Measurements from ENCODE around the gene TMEM164.

TMEM164 gene

GRCh38 chrX:110119480-110119879 is 116.6 kb downstream of the TMEM164 start:
- Histone ChIP-seq H3K9me3 (ENCODE audit: severe bottlenecking) (no peaks in the 10 kb centered on the region), H3K27me3 (ENCODE audit: insufficient read depth, poor library complexity, severe bottlenecking) (no peaks in the 10 kb centered on the region), H3K4me1 (ENCODE audit: insufficient read depth, poor library complexity, severe bottlenecking) (no peaks in the 10 kb centered on the region), H3K4me3 (ENCODE audit: severe bottlenecking) (no peak overlapping the region), H3K27ac (ENCODE audit: poor library complexity, severe bottlenecking) (no peak overlapping the region), H3K36me3 (ENCODE audit: low read depth) (no peaks in the 10 kb centered on the region; the same call in 1 of the 2 replicates)
- DNase-seq (ENCODE audit: low spot score): no peak
- no peak for ATAC-seq (ENCODE audit: low read depth)
- no peak for TF ChIP-seq CTCF (IDR thresholded peaks at IDR 0.05; ENCODE audit: poor library complexity, severe bottlenecking)

- H3K4me1 ChIP-seq (ENCODE audit: insufficient read depth, poor library complexity, severe bottlenecking): no peaks in the 10 kb centered on the region
- no peak for TF ChIP-seq CTCF (IDR thresholded peaks at IDR 0.05; ENCODE audit: poor library complexity, severe bottlenecking)
- H3K27me3 ChIP-seq (ENCODE audit: insufficient read depth, poor library complexity, severe bottlenecking): no peaks in the 10 kb centered on the region
- H3K9me3 ChIP-seq (ENCODE audit: severe bottlenecking): no peaks in the 10 kb centered on the region
- no peak overlapping the region for H3K27ac ChIP-seq (ENCODE audit: poor library complexity, severe bottlenecking)
- H3K4me3 ChIP-seq (ENCODE audit: severe bottlenecking): no peak overlapping the region
- no peaks in the 10 kb centered on the region; the same call in 1 of the 2 replicates for H3K36me3 ChIP-seq (ENCODE audit: low read depth)
- DNase-seq (ENCODE audit: low spot score): no peak
- no peak for ATAC-seq (ENCODE audit: low read depth)
Observed at GRCh38 chrX:110120025-110120424, 117.1 kb downstream of the TMEM164 start.

GRCh38 chrX:110123331-110123782 is 120.4 kb downstream of the TMEM164 start:
- Histone ChIP-seq H3K4me1 (ENCODE audit: insufficient read depth, poor library complexity, severe bottlenecking) (no peaks in the 10 kb centered on the region), H3K27ac (ENCODE audit: poor library complexity, severe bottlenecking) (no peak overlapping the region), H3K36me3 (ENCODE audit: low read depth) (no peaks in the 10 kb centered on the region; the same call in 1 of the 2 replicates), H3K4me3 (ENCODE audit: severe bottlenecking) (no peak overlapping the region), H3K27me3 (ENCODE audit: insufficient read depth, poor library complexity, severe bottlenecking) (no peaks in the 10 kb centered on the region), H3K9me3 (ENCODE audit: severe bottlenecking) (no peaks in the 10 kb centered on the region)
- ATAC-seq (ENCODE audit: low read depth) (no peak), DNase-seq (ENCODE audit: low spot score) (no peak)
- TF ChIP-seq CTCF (IDR thresholded peaks at IDR 0.05; ENCODE audit: poor library complexity, severe bottlenecking): no peak

GRCh38 chrX:110125446-110126162 is 122.7 kb downstream of the TMEM164 start:
- H3K36me3 ChIP-seq (ENCODE audit: low read depth): no peaks in the 10 kb centered on the region; the same call in 1 of the 2 replicates
- peak; percentile 34 for TF ChIP-seq CTCF (IDR thresholded peaks at IDR 0.05; ENCODE audit: poor library complexity, severe bottlenecking)
- ATAC-seq (ENCODE audit: low read depth): peak; percentile 42; the same call in 1 of the 3 replicates
- H3K27me3 ChIP-seq (ENCODE audit: insufficient read depth, poor library complexity, severe bottlenecking): no peaks in the 10 kb centered on the region
- H3K9me3 ChIP-seq (ENCODE audit: severe bottlenecking): no peaks in the 10 kb centered on the region
- H3K27ac ChIP-seq (ENCODE audit: poor library complexity, severe bottlenecking): no peak overlapping the region
- DNase-seq (ENCODE audit: low spot score): no peak
- no peaks in the 10 kb centered on the region for H3K4me1 ChIP-seq (ENCODE audit: insufficient read depth, poor library complexity, severe bottlenecking)
- H3K4me3 ChIP-seq (ENCODE audit: severe bottlenecking): no peak overlapping the region

- TF ChIP-seq CTCF (IDR thresholded peaks at IDR 0.05; ENCODE audit: poor library complexity, severe bottlenecking): no peak
- Histone ChIP-seq H3K4me3 (ENCODE audit: severe bottlenecking) (no peak overlapping the region), H3K27ac (ENCODE audit: poor library complexity, severe bottlenecking) (no peak overlapping the region), H3K4me1 (ENCODE audit: insufficient read depth, poor library complexity, severe bottlenecking) (no peaks in the 10 kb centered on the region), H3K9me3 (ENCODE audit: severe bottlenecking) (no peaks in the 10 kb centered on the region), H3K36me3 (ENCODE audit: low read depth) (no peaks in the 10 kb centered on the region), H3K27me3 (ENCODE audit: insufficient read depth, poor library complexity, severe bottlenecking) (no peaks in the 10 kb centered on the region)
- DNase-seq (ENCODE audit: low spot score): no peak
- no peak for ATAC-seq (ENCODE audit: low read depth)
Observed at GRCh38 chrX:110131031-110131430, 128.1 kb downstream of the TMEM164 start.

All from RWPE2 (cell line).